Epidermal melanocyte (primary cell): ENCODE data around the gene NAALADL2.

Source experiments
- DNase-seq: peaks from one replicate; pipeline ENCODE4 v3.0.0; 2011; ENCODE audit warnings: low spot score; ENCODE audit not compliant: insufficient read length

The NAALADL2 gene

GRCh38 chr3:175648899-175649298, 789.8 kb downstream of the NAALADL2 start:
- DNase-seq: no peak

GRCh38 chr3:175651716-175652115, 792.6 kb downstream of the NAALADL2 start:
- no peak for DNase-seq

- no peak for DNase-seq
Measured at GRCh38 chr3:175655351-175655750, 796.2 kb downstream of the NAALADL2 start.

GRCh38 chr3:175656461-175656860, 797.3 kb downstream of the NAALADL2 start:
- DNase-seq: no peak

GRCh38 chr3:175659670-175660350, 800.7 kb downstream of the NAALADL2 start:
- no peak for DNase-seq

- no peak for DNase-seq
Measured at GRCh38 chr3:175662815-175663214, 803.7 kb downstream of the NAALADL2 start.

GRCh38 chr3:175664911-175665310, 805.8 kb downstream of the NAALADL2 start:
- DNase-seq: no peak

GRCh38 chr3:175668300-175668699, 809.2 kb downstream of the NAALADL2 start:
- no peak for DNase-seq

GRCh38 chr3:175670557-175670956, 811.4 kb downstream of the NAALADL2 start:
- no peak for DNase-seq

GRCh38 chr3:175672119-175672689, 813.1 kb downstream of the NAALADL2 start:
- DNase-seq: no peak

- no peak for DNase-seq
Measured at GRCh38 chr3:175679568-175679967, 820.4 kb downstream of the NAALADL2 start.

GRCh38 chr3:175692256-175692655, 833.1 kb downstream of the NAALADL2 start:
- DNase-seq: no peak

- DNase-seq: no peak
Measured at GRCh38 chr3:175695251-175695650, 836.1 kb downstream of the NAALADL2 start.

GRCh38 chr3:175702956-175703355, 843.8 kb downstream of the NAALADL2 start:
- DNase-seq: no peak

GRCh38 chr3:175704366-175705055, 845.4 kb downstream of the NAALADL2 start:
- DNase-seq: no peak

GRCh38 chr3:175713268-175713667, 854.1 kb downstream of the NAALADL2 start:
- DNase-seq: no peak

- DNase-seq: no peak
Measured at GRCh38 chr3:175716446-175716845, 857.3 kb downstream of the NAALADL2 start.

GRCh38 chr3:175726228-175726627, 867.1 kb downstream of the NAALADL2 start:
- DNase-seq: no peak

GRCh38 chr3:175728566-175728965, 869.4 kb downstream of the NAALADL2 start:
- no peak for DNase-seq

GRCh38 chr3:175729466-175729865, 870.3 kb downstream of the NAALADL2 start:
- DNase-seq: no peak

- no peak for DNase-seq
Measured at GRCh38 chr3:175731543-175731942, 872.4 kb downstream of the NAALADL2 start.

GRCh38 chr3:175732017-175732416, 872.9 kb downstream of the NAALADL2 start:
- DNase-seq: no peak

GRCh38 chr3:175735866-175736265, 876.7 kb downstream of the NAALADL2 start:
- DNase-seq: no peak
